Hepatocyte (in vitro differentiated cells): Measurements from ENCODE around the gene DLX6. TPM values are rescaled to one million over a fixed set of nuclear protein-coding genes. Genes with fewer than 3 reads are reported as not detected.
"Not testable (repeated sequence)": the region's sequence is repeated elsewhere in the genome, so short reads cannot be mapped to it uniquely, and the experiment has no call there.

ENCODE experiments used
- DNase-seq: peaks from one replicate; pipeline ENCODE4 v3.0.0-alpha.2; 2016; ENCODE audit warnings: low spot score
- H2AFZ ChIP-seq: fragments of 200-600 bp; sonication (generic); 2 replicates; pipeline ENCODE4 v1.6.0; 2016; ENCODE audit warnings: antibody characterized with exemption, mild to moderate bottlenecking
- H3K27ac ChIP-seq: fragments of 200-600 bp; sonication (generic); 2 replicates; pipeline ENCODE4 v1.5.1; 2016; ENCODE audit warnings: mild to moderate bottlenecking
- H3K27me3 ChIP-seq: fragments of 200-600 bp; sonication (generic); 2 replicates; pipeline ENCODE4 v1.6.1; 2016
- H3K36me3 ChIP-seq: fragments of 200-600 bp; sonication (generic); replicated peaks from 2 replicates; pipeline ENCODE4 v1.5.1; 2016; ENCODE audit warnings: low read depth; ENCODE audit not compliant: insufficient read depth
- H3K4me1 ChIP-seq: fragments of 200-600 bp; sonication (generic); 2 replicates; pipeline ENCODE4 v1.5.1; 2016; ENCODE audit warnings: mild to moderate bottlenecking, moderate library complexity; ENCODE audit not compliant: insufficient read depth
- H3K4me2 ChIP-seq: fragments of 200-600 bp; sonication (generic); 2 replicates; pipeline ENCODE4 v1.6.0; 2016
- H3K4me3 ChIP-seq: fragments of 200-600 bp; sonication (generic); 2 replicates; pipeline ENCODE4 v1.5.1; 2016; ENCODE audit warnings: mild to moderate bottlenecking
- H3K79me2 ChIP-seq: fragments of 200-600 bp; sonication (generic); 2 replicates; pipeline ENCODE4 v1.6.0; 2017; ENCODE audit warnings: mild to moderate bottlenecking
- H3K9me2 ChIP-seq: fragments of 200-600 bp; sonication (generic); replicated peaks from 2 replicates; pipeline ENCODE4 v1.6.0; 2017; ENCODE audit warnings: mild to moderate bottlenecking; ENCODE audit not compliant: insufficient read depth
- H3K9me3 ChIP-seq: fragments of 200-600 bp; sonication (generic); 2 replicates; pipeline ENCODE4 v1.5.1; 2016; ENCODE audit warnings: low read depth, mild to moderate bottlenecking
- H4K20me1 ChIP-seq: fragments of 200-600 bp; sonication (generic); 2 replicates; pipeline ENCODE4 v1.6.0; 2016; ENCODE audit warnings: mild to moderate bottlenecking; ENCODE audit not compliant: insufficient read depth, poor library complexity, severe bottlenecking
- CTCF ChIP-seq: fragments of 200-600 bp; sonication (generic); IDR thresholded peaks from 2 replicates; pipeline ENCODE4 v1.5.1; 2016; ENCODE audit warnings: antibody characterized with exemption, mild to moderate bottlenecking; ENCODE audit not compliant: poor library complexity
- EZH2 ChIP-seq: fragments of 200-600 bp; sonication (generic); IDR thresholded peaks from 2 replicates; pipeline ENCODE4 v1.6.1; 2016; ENCODE audit warnings: antibody characterized with exemption, mild to moderate bottlenecking, borderline replicate concordance
- EZH2phosphoT487 ChIP-seq: fragments of 200-600 bp; sonication (generic); IDR thresholded peaks from one replicate; pipeline ENCODE4 v1.6.1; 2018; ENCODE audit warnings: antibody characterized with exemption, mild to moderate bottlenecking, low read depth, moderate library complexity; ENCODE audit not compliant: unreplicated experiment, severe bottlenecking
- WGBS: methylation state at CpG from one replicate; pipeline ENCODE4 v1.1.6; 2016; ENCODE audit warnings: low lambda C conversion rate; ENCODE audit errors: missing lambda C conversion rate; 5-methylcytosine and 5-hydroxymethylcytosine counted together
- polyA plus RNA-seq: library from polyadenylated mRNA; unstranded; fragments of >200 nt; fragmentation: Nextera tagmentation; extraction: Ambion mirVana; gene quantifications from 2 replicates; pipeline ENCODE4 v1.2.1, GENCODE V29; 2016
- total RNA-seq: library from RNA; depleted of rRNA; stranded (reverse); fragments of >200 nt; gene quantifications from 2 replicates; pipeline ENCODE4 v1.2.3, GENCODE V29; 2014

The DLX6 gene
- total and polyA plus RNA-seq, 2 experiments from 2014 or later: 1.9 to 3.5 TPM

- H3K4me3 ChIP-seq: no peak overlapping the region
- H3K9me2 ChIP-seq: no peaks in the 10 kb centered on the region
- TF ChIP-seq EZH2phosphoT487: peak; percentile 35
- no peak for TF ChIP-seq CTCF
- peak; percentile 85 for TF ChIP-seq EZH2
- H3K27me3 ChIP-seq: peaks cover 75% of the 10 kb centered on the region
- H3K36me3 ChIP-seq: no peaks in the 10 kb centered on the region
- peaks cover 22% of the 10 kb centered on the region for H3K4me1 ChIP-seq
- no peaks in the 10 kb centered on the region for H3K9me3 ChIP-seq
- 7% methylated on average over 29 of the region's 29 CpGs for WGBS
- H2AFZ ChIP-seq: peak overlapping the region; percentile 33
- no peak for DNase-seq
- peaks cover 28% of the 10 kb centered on the region for H3K79me2 ChIP-seq
- no peaks in the 10 kb centered on the region for H4K20me1 ChIP-seq
- peak overlapping the region; percentile 95 for H3K27ac ChIP-seq
- H3K4me2 ChIP-seq: peak overlapping the region; percentile 72
These were observed 20.8 kb downstream of the DLX6 start for GRCh38 chr7:97025983-97026714.

GRCh38 chr7:97026715-97027426 lies 21.5 kb downstream of the DLX6 start:
- no peak for DNase-seq
- Histone ChIP-seq H2AFZ (peak overlapping the region; percentile 33), H3K36me3 (no peaks in the 10 kb centered on the region), H3K9me2 (no peaks in the 10 kb centered on the region), H3K4me1 (peaks cover 16% of the 10 kb centered on the region), H3K4me3 (no peak overlapping the region), H3K79me2 (peaks cover 25% of the 10 kb centered on the region), H3K27me3 (peaks cover 73% of the 10 kb centered on the region), H3K4me2 (peak overlapping the region; percentile 72), H3K27ac (peak overlapping the region; percentile 95), H4K20me1 (no peaks in the 10 kb centered on the region), H3K9me3 (no peaks in the 10 kb centered on the region)
- no peak for TF ChIP-seq CTCF
- no peak for TF ChIP-seq EZH2
- TF ChIP-seq EZH2phosphoT487: no peak
- 27% methylated on average over 17 of the region's 17 CpGs for WGBS

GRCh38 chr7:97027427-97028234 lies 22.3 kb downstream of the DLX6 start:
- peaks cover 65% of the 10 kb centered on the region for H3K27me3 ChIP-seq

DNA sequence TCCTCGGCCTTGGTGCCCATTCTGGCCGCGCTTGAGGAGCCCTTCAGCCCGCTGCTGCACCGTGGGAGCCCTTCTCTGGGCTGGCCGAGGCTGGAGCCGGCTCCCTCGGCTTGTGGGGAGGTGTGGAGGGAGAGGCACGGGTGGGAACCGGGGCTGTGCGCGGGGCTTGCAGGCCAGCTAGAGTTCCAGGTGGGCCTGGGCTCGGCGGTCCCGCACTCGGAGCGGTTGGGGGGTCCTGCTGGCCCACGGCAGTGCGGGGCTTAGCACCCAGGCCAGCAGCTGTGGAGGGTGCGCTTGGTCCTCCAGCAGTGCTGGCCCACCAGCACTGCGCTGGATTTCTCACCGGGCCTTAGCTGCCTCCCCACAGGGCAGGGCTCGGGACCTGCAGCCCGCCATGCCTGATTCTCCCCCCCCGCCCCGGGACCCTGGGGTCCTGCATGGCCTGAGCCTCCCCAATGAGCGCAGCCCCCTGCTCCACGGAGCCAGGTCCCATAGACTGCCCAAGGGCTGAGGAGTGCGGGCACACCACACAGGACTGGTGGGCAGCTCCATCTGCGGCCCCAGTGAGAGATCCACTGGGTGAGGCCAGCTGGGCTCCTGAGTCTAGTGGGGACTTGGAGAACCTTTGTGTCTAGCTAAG lies 29.0 kb downstream of the DLX6 start:
- H4K20me1 ChIP-seq, DNase-seq, H3K79me2 ChIP-seq, H3K36me3 ChIP-seq, H3K4me2 ChIP-seq, H3K9me2 ChIP-seq, H3K9me3 ChIP-seq, H3K27ac ChIP-seq, H2AFZ ChIP-seq, H3K4me1 ChIP-seq, H3K4me3 ChIP-seq: not testable (repeated sequence)
- WGBS: 90% methylated on average over 13 of the region's 30 CpGs
- peaks cover 19% of the 10 kb centered on the region for H3K27me3 ChIP-seq

More at GRCh38 chr7:97027427-97028234, 22.3 kb downstream of the DLX6 start:
- H3K4me1 ChIP-seq: peaks cover 16% of the 10 kb centered on the region
- H3K79me2 ChIP-seq: peaks cover 18% of the 10 kb centered on the region
- H3K36me3 ChIP-seq: no peaks in the 10 kb centered on the region
- H3K9me3 ChIP-seq: no peaks in the 10 kb centered on the region
- peak overlapping the region; percentile 95 for H3K27ac ChIP-seq
- 7% methylated on average over 23 of the region's 23 CpGs for WGBS
- H3K9me2 ChIP-seq: no peaks in the 10 kb centered on the region
- TF ChIP-seq CTCF (peak; percentile 90), EZH2phosphoT487 (no peak)
- peak overlapping the region; percentile 1 for H2AFZ ChIP-seq
- H3K4me3 ChIP-seq: no peak overlapping the region
- H3K4me2 ChIP-seq: peak overlapping the region; percentile 72
- DNase-seq: peak; percentile 90
- no peaks in the 10 kb centered on the region for H4K20me1 ChIP-seq
